GM19240 (cell line): ENCODE results near the gene ENTPD7.
"Not testable (repeated sequence)": the region's sequence is repeated elsewhere in the genome, so short reads cannot be mapped to it uniquely, and the experiment has no call there.

Experiments used
- DNase-seq: peaks from one replicate; pipeline ENCODE4 v3.0.0; 2011; ENCODE audit warnings: low spot score; ENCODE audit not compliant: insufficient read length

Gene ENTPD7

GRCh38 chr10:99689461-99689860, 30.2 kb downstream of the ENTPD7 start:
- no peak for DNase-seq

GRCh38 chr10:99693933-99694583, 34.7 kb downstream of the ENTPD7 start:
- DNase-seq = no peak

DNA sequence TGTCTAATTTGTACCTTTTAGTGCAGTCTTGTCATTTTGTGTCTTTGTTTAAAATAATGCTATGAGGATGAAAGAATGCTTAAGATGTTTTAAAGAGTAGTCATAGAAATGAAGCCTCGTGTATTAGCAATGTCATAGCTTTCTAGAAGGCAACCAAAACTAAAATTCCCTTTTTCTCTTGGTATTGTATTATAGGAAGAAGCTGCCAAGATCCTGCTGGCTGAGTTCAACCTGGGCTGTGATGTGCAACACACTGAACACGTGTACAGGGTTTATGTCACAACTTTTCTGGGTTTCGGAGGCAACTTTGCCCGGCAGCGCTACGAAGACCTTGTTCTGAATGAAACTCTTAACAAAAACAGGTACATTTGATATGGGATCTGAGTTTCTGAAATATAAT, 36.5 kb downstream of the ENTPD7 start:
- DNase-seq = no peak

- DNase-seq = no peak
Observed at GRCh38 chr10:99698504-99699080, 39.3 kb downstream of the ENTPD7 start.

- DNase-seq = no peak
Observed at GRCh38 chr10:99700649-99701048, 41.3 kb downstream of the ENTPD7 start.

GRCh38 chr10:99708428-99709012, 49.2 kb downstream of the ENTPD7 start:
- no peak for DNase-seq

DNA sequence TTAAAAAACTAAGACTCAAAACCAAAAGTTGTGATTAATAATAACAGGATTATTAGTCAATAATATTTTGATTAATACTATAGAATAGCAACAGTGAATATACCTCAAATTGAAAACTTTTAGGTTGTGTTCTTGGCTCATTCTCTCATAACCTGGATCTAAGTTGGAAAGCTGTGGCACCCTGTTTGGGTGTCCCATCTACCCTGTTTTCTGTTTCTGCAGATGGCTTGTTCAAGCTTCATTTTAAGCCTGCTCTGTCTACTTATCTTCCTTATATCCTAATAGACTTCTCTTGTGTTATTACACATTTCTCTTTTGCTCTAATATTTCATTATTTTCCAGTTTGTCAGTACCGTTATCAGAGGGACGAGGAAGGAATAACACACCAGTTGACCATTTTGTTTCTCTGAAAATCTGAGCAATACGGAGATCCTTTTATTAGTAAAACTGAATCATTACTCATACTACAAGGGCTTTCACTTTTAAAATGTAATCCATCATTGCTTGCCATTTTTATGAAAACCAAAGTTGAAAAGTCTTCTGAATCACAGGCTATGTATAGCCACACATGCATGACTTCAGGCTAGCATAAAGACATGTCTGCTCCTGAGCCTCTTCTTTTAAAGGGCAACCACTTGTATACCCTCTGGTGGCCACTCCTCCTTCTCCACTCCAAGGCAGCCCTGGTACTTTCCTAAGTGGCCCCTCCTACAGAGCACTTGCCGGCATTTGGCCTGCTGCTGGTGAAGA, 50.3 kb downstream of the ENTPD7 start:
- DNase-seq = no peak

- no peak for DNase-seq
Observed at GRCh38 chr10:99711129-99711719, 51.9 kb downstream of the ENTPD7 start.

DNA sequence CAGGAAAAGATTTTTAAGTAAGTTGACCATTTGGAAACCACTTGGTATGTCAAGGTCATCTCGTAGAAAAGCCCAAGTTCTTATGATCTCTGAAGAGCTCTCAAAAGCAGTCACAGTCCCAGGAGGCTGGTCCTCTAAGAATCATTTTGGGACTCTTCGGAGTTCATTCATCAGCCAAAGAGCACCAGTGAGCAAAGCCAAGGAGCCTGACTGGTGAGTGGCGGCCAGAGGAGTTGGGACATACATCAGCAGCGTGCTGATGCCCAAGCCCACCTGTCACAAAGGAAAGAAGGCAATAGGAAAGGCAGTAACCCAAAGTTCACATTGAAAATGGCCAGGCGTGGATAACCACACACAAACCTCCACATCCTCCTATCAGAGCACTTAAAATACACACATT, 55.1 kb downstream of the ENTPD7 start:
- DNase-seq = no peak

GRCh38 chr10:99720387-99720786, 61.1 kb downstream of the ENTPD7 start:
- DNase-seq = no peak

GRCh38 chr10:99730026-99730425, 70.7 kb downstream of the ENTPD7 start:
- DNase-seq = no peak

DNA sequence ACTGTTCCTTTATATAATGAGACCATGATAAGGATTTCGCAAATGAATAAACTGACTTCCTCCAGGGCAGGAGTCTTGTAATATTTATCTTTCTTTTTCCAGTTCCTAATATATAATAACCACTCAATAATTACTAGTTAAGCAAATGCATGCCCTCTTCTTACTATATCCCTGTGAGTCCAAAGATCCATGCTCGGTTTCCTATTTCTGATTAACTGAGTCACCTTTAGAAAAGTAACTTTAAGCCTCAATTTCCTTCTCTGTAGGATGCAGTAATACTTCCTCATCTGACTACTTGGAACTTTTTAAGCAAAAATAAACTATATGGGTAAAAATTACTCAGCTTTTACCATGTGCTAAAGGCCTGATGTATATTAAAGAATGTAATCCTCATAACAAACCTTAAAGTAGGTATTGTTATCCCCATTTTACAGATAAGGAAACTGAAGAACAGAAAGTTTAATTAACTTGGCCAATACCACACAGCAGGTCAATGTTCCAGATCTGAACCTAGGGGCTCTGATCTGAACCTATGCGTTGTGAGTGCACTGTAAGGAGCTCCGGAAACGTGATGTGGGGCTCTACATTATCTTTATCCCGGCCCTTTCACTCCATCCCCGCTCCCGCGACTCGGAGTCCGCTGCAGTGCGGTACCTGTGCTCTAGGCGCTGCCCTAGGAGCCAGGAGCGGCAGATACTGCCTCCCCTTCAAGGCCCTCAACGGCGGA, 72.2 kb downstream of the ENTPD7 start:
- DNase-seq = no peak

- peak; percentile 90 for DNase-seq
Observed at GRCh38 chr10:99732033-99732842, 72.9 kb downstream of the ENTPD7 start, which contains the start of the genes COX15 and CUTC. COX15 (minus strand) TSS chr10:99732127; CDS start chr10:99732049, 78 bp downstream. CUTC (plus strand) TSS chr10:99732234; CDS start chr10:99732349, 115 bp downstream.

- DNase-seq = no peak
Observed at GRCh38 chr10:99733366-99733765, 74.1 kb downstream of the ENTPD7 start.

- not testable (repeated sequence) for DNase-seq
Observed at GRCh38 chr10:99734111-99734510, 74.8 kb downstream of the ENTPD7 start.

GRCh38 chr10:99740260-99740659, 81.0 kb downstream of the ENTPD7 start:
- DNase-seq = no peak

GRCh38 chr10:99740933-99741559, 81.7 kb downstream of the ENTPD7 start:
- no peak for DNase-seq

DNA sequence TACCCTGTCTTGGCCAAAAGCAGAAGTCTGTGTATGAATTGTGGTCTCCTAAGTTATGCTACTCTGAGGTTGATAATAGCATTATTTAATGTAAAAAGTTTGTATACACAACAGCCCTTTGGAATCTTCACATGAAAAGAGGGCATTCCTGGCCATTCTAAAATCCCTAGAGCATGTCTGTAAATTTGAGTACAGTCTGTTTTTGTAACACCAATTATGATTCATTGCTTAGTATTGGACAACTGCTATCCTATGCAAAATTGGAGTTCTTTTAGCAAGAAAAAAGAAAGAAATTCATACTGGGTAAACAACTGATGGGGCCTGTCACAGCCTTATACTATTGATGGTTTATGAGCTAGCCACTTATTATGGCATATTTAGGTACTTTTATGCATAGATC, 82.9 kb downstream of the ENTPD7 start:
- DNase-seq = no peak

DNA sequence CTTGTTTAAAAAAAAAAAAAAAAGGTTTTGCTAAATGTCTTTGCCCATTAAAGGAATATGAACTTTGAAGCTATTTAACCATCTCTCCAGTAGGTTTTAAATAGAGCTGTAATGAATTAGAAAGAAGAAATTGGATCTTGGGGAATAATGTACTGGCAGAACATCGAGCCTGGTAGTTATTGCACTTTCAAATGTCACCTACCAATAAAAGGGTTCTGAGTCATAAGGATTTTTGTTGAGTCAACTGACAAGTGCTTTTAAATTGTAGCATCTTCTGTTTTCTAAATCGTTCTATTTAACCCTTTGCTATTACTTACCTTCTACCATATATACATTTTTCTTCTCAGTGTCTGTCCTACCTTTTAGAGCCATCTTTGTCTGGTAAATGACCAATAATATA, 83.4 kb downstream of the ENTPD7 start:
- DNase-seq = no peak

DNA sequence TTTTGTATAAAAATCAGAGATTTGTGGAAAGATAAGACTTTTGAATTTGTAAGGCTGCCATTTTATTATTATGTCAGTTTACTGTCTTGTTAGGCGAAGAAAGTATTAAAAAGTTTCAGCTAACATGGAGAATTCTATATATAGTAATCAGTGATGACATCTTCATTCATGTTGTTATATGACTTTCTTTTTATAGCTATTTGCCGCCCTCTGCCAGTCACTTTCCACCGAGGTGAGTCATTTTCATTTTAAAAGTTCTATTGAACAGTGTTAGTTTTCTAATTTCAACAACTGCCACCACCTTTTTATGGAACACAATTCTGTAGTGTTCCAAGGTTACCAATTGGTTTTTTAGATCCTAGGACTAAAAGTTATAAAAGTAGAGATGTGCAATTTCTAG, 84.5 kb downstream of the ENTPD7 start:
- DNase-seq = no peak
